GM12891 (cell line): Measurements from ENCODE around the gene PARD6B.

Experiments used
- DNase-seq: peaks from one replicate; pipeline ENCODE4 v3.0.0; 2011; ENCODE audit warnings: low spot score; ENCODE audit not compliant: insufficient read length
- FAIRE-seq: peaks from 2 replicates; lab custom pipeline; 2011; peaks lifted over from hg19 to GRCh38; lab: Jason Lieb, UNC
- PAX5 ChIP-seq: IDR thresholded peaks from 2 replicates; pipeline ENCODE4 v1.6.1; 2011; ENCODE audit warnings: low read length, moderate library complexity, mild to moderate bottlenecking; ENCODE audit not compliant: insufficient read depth, severe bottlenecking
- POLR2A ChIP-seq: IDR thresholded peaks from 2 replicates; pipeline ENCODE4 v1.6.1; 2011; ENCODE audit warnings: low read depth, low read length, control low read depth
- POLR2AphosphoS5 ChIP-seq: IDR thresholded peaks from 2 replicates; pipeline ENCODE4 v1.6.1; 2011; ENCODE audit warnings: low read depth, low read length, control low read depth
- POU2F2 ChIP-seq: IDR thresholded peaks from 2 replicates; pipeline ENCODE4 v1.6.1; 2011; ENCODE audit warnings: low read depth, mild to moderate bottlenecking, control low read depth, low read length, moderate library complexity
- SPI1 ChIP-seq: IDR thresholded peaks from 2 replicates; pipeline ENCODE4 v1.6.1; 2011; ENCODE audit warnings: low read depth, low read length, control low read depth
- TAF1 ChIP-seq: IDR thresholded peaks from 2 replicates; pipeline ENCODE4 v1.6.1; 2011; ENCODE audit warnings: low read depth, low read length, control low read depth

Gene PARD6B

DNA sequence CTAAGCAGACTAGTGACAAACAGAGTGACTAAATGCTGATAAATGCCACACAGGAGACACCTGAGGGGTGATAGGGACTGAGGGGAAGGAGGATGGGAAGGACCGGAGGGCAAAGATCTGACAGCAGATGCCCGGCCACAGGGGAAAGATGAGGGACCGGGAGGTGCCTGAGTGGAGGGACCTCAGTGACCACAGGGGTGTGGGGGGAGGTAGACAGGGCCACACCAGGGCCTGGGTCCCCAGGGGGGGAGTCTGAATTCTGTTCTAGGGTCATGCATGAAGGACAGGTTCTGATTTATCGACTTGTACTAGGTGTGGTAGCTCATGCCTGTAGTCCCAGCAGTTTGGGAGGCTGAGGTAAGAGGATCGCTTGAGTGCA is 70.4 kb downstream of the PARD6B start:
- FAIRE-seq (no peak), DNase-seq (no peak)
- TF ChIP-seq TAF1 (no peak), POLR2A (no peak), PAX5 (no peak), SPI1 (no peak), POLR2AphosphoS5 (no peak), POU2F2 (no peak)

DNA sequence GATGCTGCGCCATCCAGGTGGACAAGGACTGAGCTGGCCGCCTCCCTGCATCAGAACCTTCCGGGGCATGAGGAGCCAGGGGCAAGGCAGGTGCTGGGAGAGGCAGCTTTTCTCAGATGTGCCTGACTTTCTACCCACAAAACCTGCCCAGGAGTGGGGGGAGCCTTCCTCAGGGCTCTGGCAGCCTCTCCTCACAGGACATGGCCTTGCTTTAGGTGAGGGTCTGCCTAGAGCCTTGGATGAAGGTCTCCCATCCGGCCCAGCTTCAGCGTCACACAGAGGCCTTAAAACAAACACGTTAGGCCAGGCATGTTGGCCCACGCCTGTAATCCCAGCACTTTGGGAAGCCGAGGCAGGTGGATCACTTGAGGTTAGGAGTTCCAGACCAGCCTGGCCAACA is 70.9 kb downstream of the PARD6B start:
- no peak for DNase-seq
- FAIRE-seq, result no peak
- no peak for TF ChIP-seq PAX5
- TF ChIP-seq TAF1, result no peak
- no peak for TF ChIP-seq POU2F2
- TF ChIP-seq SPI1, result no peak
- no peak for TF ChIP-seq POLR2AphosphoS5
- TF ChIP-seq POLR2A, result no peak

DNA sequence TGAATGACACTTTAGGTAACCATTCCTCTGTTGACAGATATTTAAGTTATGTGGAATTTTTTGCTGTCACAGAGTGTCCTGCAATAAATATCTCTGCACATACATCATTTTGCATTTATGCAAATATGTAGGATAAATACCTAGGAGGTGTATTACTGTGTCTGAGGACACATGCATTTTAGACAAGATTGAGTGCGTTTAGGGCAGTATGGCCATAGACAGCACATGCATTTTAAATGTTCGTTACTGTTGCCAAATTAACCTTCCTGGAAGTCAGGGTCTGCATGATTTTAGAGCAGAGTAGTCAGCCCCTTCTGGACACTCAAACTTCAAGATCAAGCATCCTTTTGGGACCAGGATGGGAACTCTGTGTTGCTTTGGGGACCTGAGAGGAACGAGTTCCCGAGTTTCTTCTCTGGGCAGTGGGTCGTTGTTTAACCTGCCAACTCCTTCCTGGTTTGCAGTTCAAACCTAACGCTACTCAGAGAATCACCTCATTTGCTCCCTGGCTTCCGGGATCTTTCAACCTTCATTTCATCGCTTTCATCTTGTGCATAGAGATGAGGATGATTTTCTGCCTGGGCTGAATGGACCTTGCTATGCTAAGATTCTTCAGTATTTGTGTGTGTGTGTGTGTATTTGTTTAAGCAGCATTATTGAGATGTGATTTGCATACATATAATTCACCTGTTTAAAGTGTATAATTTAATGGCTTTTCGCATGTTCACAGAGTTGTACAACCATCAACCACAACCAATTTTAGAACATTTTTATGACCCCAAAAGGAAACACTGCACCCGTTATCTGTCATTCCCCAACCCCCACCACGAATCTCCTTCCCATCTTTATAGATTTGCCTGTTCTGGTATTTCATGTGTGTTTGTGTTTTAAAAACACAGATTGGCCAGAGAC is 73.3 kb downstream of the PARD6B start:
- peak; percentile 69 for FAIRE-seq
- DNase-seq, result no peak
- TF ChIP-seq POU2F2, result no peak
- TF ChIP-seq POLR2AphosphoS5, result no peak
- no peak for TF ChIP-seq POLR2A
- no peak for TF ChIP-seq SPI1
- TF ChIP-seq PAX5, result no peak
- no peak for TF ChIP-seq TAF1

DNA sequence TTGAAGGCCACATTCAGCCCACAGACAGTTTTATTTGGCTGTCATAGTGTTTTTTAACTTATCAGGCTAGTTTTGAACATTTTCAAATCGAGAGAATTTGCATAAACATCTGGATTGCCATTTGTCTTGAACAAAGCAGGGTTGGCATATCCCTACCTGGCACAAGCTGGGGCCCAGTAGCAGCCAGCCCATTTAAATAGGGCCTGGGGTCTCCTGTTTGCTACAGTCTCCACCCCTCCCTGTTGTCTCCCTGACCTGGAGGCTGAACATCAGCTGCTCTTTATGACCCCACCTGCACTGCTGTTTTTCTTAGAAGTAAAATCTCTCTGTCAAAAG is 73.9 kb downstream of the PARD6B start:
- TF ChIP-seq SPI1, result no peak
- TF ChIP-seq POU2F2, result 0 out of 2 replicates have a peak, but pooled peaks have one; percentile 33
- FAIRE-seq (no peak), DNase-seq (no peak)

DNA sequence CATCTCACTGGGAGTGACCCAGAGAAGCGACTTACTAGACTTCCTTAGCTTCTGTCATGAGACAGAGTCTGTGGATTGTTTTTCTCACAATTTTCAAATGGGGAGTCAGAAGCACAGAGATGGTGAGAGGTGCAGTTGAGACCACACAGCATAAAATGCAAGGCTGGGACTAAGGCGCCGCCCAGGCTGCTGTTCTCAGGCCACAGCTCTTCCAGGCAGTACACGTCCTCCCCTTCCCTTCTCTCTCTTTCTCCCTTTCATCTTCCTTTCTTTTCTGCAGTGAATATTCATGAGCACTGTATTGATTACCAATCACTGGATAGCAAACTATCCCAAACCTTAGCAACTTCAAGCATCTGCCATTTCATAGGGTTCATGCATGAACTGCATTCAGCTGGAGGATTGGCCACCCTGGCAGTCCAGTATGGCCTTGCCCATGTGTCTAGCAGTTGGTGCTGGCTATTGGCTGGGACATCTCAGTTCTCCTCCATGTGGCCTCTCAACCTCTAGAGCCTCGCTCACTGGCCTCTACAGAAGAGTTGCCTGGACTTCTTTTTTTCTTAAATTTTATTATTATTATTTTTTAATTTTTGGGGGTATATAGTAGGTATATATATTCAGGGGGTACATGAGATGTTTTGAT is 74.9 kb downstream of the PARD6B start:
- DNase-seq (no peak), FAIRE-seq (peak; percentile 41)
- no peak for TF ChIP-seq TAF1
- no peak for TF ChIP-seq POLR2AphosphoS5
